Amniotic stem cell (primary cell): Measurements from ENCODE around the gene TMUB2.
"Not testable (repeated sequence)": the region's sequence is repeated elsewhere in the genome, so short reads cannot be mapped to it uniquely, and the experiment has no call there.

Experiments used
- DNase-seq: peaks from one replicate; lab custom pipeline; 2025; lab: John Stamatoyannopoulos, UW

The TMUB2 gene

DNA sequence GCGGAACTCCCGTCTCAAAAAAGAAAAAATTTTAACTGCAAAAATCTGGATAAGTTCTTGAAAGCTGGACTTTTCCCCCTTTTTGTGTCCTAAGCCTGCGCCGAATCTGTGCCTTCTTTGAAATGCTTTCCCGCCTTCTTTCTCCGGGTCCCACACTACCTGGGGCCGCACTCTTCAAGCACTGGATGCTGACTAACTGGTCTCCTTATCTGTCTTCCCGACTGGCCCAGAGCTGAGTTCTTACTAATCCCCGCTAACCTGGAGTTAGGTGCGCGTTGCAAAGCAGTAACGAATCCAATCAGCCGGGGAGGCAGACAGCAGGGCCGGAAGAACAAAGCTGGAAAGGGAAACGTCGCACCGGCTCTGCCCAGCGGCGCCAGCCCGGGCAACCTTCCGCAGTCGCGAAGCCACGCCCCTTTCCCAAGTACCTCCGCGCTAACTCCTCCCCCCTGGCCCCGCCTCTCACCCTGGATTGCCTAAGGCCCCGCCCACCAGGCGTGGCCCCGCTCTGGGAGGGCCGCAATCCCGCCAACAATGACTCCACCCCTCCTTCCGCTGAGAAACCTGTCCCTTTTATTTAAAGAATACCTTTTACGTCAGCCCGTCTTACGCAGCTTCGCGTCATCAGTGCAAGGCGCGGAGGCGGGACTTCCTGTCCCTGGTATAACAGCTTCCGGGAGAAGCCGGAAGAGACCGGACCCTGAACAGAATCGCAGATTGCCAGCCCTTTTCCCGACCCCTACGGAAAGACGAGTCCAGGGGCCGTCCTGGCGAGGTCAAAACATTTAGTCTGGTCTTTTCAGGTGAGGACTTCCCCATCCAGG is at the start of gene TMUB2:
Gene TMUB2, plus strand, starts transcription at position 666 of the 824 bp plus-strand sequence. CDS start 737 bp downstream, outside the sequence.
- DNase-seq: peak; percentile 99

DNA sequence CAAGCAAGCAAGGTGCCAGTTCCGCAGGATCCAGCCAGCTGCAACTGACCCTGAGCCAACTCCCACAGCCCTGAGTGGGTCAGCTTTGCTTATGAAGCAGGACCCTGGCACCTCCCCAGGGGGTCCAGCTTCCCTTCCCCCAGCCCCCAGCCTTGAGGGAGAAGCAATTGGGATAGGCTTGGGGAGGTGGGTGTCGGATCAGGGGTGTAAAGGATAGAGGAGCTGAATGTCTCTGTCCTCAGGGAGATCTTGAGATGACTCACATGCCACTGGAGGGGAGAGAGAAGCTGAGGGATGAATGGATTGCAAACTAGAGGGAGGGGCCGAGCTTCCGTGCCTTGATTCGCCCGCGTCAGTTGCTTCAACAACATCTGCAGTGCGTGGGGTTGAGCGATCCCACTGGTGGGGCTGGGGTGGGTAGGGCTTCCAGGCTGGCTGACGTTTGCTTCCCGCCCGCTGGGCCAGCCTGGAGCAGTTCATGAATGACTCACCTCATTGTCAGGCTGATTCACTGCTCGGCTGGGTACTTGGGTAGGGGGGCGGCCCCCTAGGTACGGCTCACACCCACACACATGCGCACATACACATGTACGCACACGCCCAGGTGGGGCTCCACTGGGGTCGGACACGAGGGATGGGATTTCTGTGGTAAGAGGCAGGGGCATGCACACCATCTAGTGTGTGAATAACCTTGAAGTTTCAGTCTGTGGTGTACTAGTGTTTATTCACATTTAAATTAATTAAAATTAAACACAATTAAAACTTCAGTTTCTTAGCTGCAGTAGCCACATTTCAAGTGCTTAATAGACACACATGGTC is 48.7 kb upstream of the TMUB2 start:
- DNase-seq: peak; percentile 97

DNA sequence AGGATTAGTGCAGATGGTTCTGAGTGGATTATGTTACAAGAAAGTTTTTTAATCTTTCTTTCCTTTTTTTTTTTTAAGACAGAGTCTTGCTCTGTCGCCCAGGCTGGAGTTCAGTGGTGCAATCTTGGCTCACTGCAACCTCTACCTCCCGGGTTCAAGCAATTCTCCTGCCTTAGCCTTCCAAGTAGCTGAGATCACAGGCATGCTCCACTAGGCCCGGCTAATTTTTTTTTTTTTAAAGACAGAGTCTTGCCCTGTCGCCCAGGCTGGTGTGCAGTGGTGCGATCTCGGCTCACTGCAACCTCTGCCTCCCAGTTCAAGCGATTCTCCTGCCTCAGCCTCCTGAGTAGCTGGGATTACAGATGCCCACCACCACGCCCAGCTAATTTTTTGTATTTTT is 42.9 kb upstream of the TMUB2 start:
- DNase-seq: not testable (repeated sequence)

DNA sequence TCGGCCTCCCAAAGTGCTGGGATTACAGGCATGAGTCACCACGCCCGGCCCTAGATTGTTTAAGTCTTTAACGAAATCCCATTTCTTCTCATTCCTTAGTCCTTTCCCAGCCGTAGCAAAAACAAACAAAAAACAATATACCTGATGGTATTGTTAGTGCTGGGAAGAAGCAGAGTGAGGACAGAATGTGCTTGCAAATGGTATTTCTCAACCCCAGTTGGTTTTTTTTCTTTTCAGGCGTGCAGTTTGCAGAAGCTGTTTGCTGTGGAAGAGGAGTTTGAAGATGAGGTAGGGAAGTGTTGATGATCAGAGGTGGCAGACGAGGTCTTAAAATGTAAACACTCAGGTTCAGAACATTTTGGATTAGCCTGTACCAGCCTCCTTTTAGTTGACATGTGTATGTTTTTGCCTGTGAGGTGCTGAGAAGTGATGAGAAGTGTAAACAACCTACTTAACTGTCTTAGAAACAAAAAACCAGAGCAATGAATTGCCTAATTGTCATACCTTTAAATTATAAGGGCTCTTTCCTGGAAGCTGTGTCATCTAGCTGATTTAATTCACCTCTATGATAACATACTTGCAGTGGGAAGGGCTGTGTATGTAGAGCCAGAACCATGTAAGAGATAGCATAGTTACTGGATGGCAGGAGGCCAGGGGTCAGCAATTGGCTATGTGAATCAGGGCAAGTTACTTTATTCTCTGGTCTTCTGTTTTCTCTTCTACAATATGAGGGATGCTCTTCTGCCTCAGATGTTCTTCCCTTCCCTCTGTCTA is 41.6 kb upstream of the TMUB2 start:
- no peak for DNase-seq

DNA sequence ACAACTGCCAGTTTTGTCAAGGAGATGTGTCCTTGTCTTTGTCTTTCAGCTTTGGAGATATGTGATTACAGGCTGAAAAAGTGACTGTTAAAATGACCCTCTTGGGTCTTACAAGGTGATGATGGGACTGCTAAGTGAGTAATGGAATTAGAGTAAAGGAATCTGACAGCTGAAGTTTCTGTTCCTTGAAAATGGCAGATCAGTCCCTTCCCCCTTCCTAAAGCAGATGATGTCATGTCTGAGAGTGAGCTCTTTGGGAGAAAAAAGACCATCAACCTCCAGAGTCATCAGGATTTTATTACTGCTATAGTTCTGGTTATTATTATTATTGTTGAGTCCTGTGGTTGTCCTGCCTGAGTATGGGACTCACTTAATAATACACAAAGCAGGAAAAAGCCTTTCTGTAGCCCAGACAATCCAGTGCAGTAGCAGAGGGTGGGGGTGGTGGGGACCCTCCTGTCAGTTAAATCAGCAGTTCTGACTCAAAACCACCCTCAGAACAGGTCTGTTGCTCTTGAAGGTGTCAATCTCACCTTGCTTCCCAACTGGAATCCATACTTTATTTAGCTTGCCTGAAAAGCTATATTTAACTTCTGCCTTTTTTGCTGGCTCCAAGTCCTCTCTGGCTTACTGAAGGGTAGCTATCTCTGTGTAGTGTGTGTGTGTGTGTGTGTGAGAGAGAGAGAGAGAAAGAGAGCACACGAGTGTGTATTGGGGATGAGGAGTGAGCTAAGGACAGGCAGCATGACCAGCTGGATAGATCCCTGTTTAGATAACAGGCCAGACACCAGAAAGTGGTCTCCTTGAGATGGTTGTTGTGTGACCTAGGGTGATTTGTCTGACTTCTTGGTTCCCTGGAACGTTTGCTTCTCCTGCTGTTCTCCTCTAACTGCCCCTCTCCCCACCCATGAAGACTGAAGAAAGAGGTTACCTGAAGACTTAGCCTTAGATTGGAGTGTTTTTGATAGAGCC is 40.1 kb upstream of the TMUB2 start:
- DNase-seq: no peak

DNA sequence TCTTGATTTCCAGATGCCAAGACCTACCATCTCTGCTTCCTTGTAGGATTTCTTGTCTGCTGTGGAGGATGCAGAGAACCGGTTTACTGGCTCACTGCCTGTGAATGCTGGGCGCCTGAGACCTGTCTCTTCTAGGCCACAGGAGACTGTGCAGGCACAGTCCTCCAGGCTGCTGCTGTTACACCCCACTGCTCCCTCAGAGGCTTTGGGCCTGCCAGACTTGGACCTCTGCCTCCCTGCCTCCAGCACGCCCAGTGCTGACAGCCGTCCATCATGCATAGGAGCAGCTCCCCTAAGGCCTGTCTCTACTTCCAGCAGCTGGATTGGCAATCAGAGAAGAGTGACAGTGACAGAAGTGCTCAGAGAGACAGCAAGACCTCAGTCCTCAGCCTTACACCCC is 39.0 kb upstream of the TMUB2 start:
- DNase-seq: no peak

DNA sequence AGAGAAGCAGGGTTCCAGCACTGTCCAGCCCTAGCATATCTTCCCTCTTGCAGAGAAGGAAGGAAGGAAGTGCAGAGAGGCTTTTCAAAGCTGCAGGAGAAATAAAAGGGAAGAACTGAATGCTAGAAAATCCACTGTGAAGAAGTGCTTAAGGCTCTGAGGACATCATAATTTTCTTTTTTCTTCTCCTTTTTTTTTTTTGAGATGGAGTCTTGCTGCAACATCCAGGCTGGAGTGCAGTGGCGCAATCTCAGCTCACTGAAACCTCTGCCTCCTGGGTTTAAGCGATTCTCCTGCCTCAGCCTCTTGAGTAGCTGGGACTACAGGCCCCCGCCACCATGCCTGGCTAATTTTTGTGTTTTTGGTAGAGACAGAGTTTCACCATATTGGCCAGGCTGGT is 37.7 kb upstream of the TMUB2 start:
- DNase-seq: not testable (repeated sequence)

DNA sequence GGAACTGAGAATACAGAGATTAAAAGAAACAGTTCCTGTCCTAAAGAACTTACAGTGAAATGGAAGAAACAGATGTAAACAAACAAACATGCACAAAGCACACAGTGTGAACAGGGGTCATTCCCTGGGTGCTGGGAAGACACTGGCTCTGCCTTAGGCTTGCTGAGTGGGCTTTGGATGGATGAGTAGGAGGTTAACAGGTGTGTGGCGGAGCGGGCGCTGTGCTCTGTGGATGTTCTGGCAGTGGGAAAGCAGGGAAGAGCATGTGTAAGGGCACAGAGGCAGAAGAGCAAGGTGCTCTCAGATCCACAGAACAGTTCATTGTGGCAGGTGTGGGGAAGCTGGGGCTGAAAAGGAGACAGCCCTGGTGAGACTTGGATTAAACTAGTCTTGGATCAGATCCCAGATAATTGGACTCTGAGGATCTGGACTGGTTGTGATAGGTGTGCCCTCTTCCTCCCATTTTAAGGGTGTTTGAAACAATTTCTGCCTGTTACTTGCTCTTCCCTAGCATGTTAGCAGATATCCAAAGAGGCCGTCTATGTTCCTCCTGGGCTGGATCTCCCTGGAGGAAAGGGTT is 36.9 kb upstream of the TMUB2 start:
- no peak for DNase-seq

DNA sequence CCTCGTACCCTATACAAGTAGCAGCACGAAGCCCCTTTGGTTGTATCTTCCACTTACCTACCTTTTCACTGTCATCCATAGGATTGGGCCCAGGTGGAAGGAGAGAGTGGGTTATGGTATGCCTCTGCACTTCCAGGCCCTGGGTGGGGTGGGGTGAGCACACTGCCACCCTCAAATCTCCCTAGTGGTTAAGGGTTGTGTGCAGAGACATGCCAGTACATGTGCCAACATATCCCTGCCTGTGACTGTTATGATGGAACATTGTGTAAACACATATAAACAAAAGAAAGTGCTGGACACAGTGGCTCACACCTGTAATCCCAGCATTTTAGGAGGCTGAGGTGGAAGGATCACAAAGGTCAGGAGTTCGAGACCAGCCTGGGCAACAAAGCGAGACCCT is 33.9 kb upstream of the TMUB2 start:
- no peak for DNase-seq

DNA sequence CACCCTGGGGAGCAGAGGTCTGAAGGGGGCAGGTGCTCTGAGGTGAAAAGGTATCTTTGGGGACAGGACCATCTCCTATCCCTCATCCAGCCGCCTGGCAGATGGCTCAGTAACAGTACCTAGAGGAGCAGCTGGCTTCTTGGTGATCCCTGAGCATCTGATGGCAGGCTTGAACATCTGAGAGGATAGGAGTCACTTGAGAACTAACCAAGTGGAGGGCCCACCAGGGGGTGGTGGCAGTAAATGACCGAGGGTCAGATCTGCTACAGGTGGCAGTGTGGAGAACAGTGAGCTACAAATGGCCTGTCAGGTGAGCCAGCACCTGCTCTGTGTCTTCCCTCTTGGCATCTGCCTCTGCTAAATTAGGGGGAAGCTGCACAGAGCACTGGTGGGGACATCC is 31.3 kb upstream of the TMUB2 start:
- DNase-seq: no peak

DNA sequence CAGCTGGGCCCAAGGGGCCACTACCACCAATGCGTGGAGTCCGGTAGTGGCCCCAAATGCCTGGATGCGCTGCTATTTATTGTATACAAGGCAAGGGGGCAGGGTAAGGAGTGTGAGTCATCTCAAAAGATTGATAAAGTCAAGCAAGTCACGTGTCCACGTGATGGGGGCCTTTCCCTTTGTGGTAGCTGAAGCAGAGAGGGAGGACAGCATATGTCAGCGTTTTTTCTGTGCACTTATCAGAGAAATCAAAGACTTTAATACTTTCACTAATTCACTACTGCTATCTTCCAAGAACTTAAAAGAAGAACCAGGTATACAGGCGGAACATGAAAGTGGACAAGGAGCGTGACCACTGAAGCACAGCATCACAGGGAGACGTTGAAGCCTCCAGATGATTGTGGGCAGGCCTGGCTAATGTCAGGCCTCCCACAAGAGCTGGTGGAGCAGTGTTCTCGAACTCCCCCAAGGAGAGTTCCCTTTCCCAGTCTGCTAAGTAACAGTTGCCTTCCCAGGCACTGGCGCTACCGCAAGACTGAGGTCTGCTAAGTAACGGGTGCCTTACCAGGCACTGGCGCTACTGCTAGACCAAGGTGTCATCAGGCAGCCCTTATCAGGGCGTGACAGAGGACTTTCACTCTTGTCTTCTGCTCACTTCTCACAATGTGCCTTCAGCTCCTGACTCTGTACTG is 27.1 kb upstream of the TMUB2 start:
- no peak for DNase-seq

DNA sequence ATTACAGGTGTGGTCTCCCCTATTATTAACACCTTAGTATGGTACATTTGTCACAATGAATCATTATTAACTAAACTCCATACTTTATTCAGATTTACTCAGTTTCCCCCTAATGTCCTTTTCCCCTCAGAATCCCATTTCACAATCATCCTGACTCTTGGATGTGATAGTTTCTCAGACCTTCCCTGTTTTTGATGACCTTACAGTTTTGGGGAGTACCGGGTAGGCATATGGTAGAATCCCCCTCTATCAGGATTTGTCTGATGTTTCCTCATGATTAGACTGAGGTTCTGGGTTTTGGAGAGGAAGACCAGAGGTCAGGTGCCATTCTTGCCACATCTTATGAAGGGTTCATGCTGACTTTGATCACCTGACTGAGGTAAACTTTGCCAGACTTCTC is 22.3 kb upstream of the TMUB2 start:
- DNase-seq: no peak

DNA sequence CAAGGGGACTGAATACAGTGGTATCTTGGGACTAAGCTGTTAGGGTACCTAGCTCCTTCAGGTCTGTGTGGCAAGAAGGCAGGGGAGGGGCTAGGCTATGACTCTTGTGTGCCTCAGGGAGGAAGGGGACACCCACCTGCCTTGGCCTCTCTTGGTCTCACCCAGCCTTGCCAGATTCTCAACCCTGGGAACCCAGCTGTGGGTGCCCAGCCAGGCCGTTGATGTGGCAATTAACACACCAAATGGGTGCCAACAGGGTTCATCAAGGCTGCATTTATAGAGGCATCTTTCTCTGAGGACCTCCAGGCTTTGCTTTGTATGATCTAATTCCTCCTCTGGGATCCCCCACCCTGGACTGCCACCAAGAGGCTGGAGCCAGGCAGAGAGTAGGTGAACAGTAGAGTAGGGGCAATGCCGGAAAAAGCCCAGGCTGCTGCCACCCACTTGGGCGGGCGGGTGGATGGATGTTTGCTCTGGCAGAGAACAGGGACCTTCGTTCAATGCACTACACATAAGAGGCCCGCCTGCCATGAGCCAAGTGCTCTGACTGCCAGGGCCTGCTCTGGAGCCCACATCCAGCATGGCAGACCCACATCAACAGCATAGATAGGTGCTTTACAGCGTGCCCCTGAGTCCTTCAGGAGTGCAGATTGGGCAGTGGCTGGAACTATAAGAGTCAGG is 19.5 kb upstream of the TMUB2 start:
- DNase-seq: no peak

DNA sequence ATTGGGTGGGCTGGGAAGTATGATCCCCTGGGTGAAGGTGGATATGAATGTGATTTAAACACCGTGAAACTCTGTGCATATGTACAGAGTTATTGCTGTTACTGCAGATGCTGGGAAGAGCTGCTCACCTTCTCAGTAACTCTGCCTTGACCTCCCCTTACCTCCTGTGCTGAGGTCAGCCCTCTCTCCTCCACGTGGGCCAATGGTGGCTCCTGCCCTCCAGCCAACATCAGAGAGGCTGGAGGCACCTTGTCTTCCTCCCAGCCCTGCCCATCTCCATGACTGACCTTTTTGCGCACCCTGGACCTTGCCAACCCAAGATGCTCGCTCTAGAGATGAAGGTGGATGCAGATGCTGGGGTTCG is 16.7 kb upstream of the TMUB2 start:
- DNase-seq: no peak

DNA sequence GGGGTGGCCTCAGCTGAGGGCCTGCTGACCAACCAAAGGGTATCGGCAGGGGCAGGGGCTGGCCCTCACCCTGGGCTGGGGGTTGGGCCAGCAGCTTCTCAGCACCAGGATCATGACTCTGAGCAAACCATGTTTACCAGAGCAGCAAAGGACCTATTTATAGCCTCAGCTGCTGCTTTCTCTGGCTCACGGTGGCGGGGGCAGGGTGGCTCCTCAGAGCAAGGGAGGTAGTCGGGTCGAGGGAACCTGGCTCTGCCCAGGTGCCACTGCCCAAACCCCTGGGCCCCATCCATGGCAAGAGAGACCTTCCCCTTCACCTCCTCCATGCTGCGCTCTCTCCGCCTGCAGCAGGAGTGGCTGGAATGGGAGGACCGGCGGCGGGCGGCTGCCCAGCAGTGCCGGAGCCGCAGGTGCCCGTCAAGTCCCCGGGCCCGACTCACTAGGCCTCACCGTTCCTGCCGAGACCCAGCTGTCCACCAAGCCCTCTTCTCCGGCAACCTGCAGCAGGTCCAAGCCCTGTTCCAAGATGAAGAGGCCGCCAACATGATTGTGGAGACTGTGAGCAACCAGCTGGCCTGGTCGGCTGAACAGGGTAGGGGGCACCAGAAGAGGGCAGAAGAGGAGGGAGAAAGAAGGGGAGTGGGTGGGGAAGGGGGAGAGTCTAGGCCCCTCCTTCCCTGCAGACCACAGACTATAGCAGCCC is 16.1 kb upstream of the TMUB2 start, which contains the start of gene ASB16:
Gene ASB16, plus strand, starts transcription at position 206 of the 703 bp plus-strand sequence. Its CDS starts 86 bp downstream, at position 292.
- DNase-seq: no peak

DNA sequence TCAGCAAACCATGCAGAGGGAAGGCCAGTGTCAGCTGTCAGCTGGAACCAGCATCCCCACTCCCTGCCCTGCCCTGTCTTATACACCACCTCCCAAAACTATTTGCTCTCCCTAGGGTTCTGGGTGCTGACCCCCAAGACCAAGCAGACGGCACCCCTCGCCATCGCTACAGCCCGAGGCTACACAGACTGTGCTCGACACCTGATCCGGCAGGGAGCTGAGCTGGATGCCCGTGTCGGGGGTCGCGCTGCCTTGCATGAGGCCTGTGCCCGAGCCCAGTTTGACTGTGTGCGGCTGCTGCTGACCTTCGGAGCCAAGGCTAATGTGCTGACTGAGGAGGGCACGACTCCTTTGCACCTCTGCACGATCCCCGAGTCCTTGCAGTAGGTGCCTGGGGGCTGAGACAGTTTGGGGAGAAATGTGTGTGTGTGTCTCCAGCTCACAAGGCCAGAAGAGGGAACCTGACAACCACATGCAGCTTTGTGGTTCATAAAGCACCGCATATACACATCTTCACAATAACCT is 14.8 kb upstream of the TMUB2 start:
- DNase-seq: no peak

DNA sequence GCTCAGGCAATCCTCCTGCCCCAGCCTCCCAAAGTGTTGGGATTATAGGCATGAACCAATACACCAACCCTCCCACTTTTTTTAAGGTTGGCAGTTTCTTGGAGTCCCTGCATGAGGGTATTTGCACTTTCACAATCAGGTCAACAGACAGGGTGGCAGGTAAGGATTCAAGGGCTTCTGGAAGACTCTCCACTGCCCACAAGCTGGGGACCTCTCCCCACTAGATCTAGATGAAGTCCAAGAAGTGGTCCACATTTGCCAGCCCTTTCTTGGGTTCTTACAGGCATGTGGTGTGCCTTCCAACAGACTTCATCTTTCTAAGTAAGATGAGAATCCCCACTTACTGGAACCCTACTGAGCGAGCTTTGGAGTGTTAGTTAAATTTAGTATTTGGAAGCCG is 12.3 kb upstream of the TMUB2 start:
- DNase-seq: no peak

DNA sequence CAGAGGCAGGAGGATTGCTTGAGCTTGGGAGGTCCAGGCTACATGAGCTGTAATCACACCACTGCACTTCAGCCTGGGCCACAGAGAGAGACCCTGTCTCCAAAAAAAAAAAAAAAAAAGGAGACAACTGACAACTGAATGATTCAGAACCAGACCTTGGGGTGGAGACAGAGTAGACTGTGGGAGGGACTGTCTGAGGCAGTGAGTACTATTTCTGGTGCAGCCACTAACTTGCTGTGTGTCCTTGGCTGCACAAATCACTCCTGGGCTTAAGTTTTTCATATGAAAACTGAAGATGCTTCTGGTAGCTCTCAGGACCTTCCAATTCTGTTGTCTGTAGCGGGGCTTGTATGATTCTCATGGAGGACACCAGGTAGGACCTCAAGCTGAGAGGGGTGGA is 10.5 kb upstream of the TMUB2 start:
- DNase-seq: no peak
